ENCODE measurements around the gene TTC39C.
"Not testable (repeated sequence)": the region's sequence is repeated elsewhere in the genome, so short reads cannot be mapped to it uniquely, and the experiment has no call there.

TTC39C gene

DNA sequence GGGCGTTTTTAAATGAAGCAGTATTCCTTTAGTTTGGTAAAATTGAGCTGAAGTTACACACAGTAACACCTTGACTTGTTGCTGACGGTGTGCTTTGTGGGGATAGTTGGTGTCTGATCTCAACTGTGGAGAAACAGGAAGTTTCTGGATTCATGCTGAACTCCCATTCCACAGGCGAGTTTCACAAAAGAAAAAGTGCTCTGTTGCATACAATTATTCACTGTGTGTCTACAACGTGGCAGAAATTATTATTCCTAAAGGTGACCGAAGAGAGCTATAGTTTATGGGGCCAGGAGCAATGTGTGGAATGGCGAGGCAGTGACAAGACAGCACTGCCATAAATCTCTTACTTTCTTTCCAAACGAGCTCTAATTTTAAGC lies 123.8 kb downstream of the TTC39C start:
- no peak for DNase-seq (ENCODE audit: low read depth in 2 of 2)

DNA sequence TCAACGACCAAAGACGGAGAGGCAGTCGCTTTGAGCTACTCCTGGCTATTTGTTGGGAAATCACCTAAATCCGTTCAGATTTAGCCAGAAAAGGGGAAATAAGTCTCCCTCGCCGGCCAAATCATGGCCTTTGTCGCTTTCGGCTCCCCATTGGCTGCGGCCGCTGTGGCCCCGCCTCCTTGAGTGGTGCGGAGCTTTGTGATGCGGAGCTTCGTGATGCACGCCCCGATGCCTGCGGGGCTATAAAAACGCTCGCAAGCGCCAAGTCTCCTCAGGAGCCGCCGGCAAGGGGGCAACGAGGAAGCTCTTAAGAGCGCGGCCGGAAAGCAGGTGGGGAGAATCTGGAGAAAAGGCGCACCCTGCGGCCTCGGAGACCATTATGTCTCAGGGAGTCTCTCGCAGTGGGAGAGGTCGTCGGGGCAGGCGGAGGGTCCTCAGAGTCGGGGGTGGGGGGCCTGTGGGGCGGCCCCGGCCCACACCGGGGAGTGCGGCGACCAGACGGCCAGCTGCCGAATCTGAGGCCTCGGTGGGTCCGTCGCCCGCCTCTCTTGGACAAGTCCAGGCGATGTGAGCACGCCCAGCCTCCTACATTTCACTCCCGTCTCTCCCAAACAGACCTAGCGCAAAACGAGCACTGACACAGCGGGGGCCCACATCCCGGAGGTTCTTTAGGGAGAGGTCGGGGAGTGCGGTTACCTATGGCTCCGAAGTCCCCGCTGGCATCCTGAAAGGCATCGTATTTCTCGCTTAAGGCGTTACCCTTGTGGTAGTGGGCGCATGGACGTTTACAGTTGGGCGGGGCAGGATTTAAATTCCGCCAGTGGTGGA lies 124.4 kb downstream of the TTC39C start, which contains the start of gene CABYR:
Gene CABYR, plus strand, starts transcription at position 274 of the 828 bp plus-strand sequence. CDS start 4,053 bp downstream, outside the sequence.
- peak; percentile 39 to 64 for DNase-seq (ENCODE audit: low read depth in 2 of 2)

DNA sequence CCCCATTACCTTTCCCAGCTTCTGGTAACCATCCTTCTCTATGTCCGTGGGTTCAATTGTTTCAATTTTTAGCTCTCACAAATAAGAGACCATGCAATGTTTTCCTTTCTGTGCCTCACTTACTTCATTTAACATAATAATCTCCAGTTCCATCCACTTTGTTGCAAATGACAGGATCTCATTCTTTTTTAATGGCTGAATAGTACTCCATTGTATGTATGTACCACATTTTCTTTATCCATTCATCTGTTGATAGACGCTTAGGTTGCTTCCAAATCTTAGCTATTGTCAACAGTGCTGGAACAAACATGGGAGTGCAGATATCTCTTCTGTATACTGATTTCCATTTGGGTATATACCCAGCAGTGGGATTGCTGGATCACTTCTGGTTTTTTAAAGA lies 126.1 kb downstream of the TTC39C start:
- DNase-seq (ENCODE audit: low read depth in 2 of 2) = no peak

DNA sequence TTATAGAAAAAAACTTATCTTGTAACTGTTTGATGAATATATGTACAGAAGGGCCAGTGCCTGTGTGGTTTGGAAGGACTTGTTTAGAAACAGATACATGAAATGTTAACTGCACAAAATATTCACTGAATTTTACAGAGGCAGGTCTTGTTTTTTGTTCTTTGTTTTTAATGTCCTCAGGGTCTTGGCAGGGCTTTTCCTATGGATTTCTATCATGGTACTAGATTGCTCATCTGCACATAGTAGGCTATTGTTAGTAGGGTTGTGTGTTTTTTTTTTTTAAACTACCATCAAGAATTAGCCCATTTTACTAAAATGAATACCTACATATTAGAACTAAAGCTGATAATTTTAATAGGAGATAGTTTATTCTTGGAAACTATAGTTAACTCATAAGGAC lies 127.8 kb downstream of the TTC39C start:
- no peak for DNase-seq (ENCODE audit: low read depth in 2 of 2)

DNA sequence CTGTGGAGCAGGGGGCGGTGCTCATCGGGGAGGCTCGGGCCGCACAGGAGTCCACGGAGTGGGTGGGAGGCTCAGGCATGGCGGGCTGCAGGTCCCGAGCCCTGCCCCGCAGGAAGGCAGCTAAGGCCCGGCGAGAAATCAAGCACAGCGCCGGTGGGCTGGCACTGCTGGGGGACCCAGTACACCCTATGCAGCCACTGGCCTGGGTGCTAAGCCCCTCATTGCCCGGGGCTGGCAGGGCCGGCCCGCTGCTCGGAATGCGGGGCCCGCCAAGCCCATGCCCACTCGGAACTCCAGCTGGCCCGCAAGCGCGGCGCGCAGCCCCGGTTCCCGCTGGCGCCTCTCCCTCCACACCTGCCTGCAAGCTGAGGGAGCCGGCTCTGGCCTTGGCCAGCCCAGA lies 135.0 kb downstream of the TTC39C start:
- not testable (repeated sequence) for DNase-seq (ENCODE audit: low read depth in 2 of 2)

DNA sequence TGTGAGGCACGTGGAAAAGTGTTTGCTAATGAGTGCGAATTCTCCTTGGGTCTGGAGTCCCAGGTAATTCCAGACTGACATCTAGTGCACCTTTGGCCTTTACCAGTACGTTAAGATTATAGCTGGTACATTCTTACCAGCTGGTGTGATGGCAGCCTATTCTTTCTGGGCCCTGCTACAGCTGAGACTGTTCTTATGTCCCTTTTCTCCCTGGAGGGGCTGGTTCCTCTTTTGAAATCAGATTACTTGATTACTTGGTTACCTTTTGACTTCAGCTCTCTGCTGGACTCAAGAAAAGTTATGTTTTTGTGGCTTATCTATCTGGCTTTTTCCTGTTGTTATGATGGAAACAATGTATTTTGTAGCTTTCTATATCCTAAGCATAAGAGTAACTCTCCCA lies 138.8 kb downstream of the TTC39C start:
- DNase-seq (ENCODE audit: low read depth in 2 of 2) = no peak

DNA sequence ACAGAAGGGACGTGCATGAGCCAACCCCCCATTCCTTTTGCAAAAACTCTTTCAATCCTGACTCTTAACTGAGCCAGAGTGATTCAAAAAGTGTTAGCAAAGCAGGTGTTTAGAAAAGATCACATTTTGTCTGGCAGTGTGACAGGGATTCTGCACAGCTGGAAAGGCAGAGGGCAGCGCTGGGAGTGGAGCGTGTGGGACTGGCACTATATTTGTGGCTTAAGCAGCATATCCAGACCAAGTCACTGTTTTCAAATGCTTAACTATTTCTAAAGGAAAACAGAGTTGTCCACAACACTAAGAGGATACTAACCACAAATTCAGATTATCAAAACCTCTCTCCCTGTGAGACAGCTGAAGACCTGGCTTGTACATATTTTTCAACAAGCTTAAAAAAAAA lies 143.3 kb downstream of the TTC39C start:
- no peak for DNase-seq (ENCODE audit: low read depth in 2 of 2)

DNA sequence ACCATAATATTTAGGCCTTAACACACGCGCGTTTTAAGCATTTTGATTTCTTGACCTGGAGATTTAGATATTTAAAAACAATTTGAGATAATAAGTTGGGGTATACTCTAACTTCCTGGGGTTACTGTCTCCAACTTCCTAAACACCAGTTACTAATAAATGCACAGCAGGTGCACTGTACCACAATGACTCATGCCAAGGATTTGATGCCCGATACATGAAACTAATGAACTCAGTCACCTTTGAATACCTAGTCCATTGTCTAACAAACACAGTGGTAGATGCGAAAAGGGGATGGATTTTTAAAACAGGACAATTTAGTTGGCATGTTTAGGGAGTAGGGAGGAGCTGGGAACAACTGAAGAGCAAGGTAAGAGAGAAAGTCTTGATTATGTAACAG lies 145.5 kb downstream of the TTC39C start:
- DNase-seq (ENCODE audit: low read depth in 2 of 2) = no peak

DNA sequence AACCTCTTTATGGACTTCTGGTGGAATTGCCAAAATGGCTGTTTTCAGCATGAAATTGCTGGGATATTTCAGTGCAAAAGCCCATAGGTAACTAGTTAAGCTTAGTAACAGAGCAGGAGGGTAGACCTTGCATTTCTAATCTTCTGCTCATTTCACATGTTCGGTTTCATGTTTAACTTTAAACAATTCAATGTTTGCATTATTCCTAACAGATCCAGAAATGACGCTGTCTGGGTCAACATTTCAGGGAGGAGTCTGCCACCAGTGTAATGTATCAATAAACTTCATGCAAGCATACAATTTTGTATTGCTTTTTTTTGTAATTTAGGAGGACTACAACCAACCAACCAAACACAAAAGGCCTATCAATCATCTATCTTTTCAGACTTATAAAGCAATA lies 146.8 kb downstream of the TTC39C start:
- no peak for DNase-seq (ENCODE audit: low read depth in 2 of 2)

DNA sequence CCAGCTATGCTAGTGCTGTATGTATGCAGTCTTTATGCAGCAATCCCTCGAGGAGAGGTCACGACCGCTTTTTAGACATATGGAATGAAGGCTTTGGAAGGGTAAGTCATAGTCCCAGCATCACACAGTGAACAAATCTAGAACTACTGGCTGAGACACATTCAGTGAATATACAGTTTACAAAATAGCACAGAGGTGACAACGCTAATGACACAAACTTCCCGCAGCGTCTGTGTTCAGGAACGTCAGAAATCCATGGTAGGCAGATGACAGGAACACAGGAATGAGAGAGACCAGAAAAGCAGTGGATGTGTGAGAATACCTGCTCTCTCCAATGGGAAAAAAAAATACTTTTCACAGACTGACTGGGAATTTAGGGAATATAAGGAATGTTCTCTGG lies 153.9 kb downstream of the TTC39C start:
- no peak for DNase-seq (ENCODE audit: low read depth in 2 of 2)

DNA sequence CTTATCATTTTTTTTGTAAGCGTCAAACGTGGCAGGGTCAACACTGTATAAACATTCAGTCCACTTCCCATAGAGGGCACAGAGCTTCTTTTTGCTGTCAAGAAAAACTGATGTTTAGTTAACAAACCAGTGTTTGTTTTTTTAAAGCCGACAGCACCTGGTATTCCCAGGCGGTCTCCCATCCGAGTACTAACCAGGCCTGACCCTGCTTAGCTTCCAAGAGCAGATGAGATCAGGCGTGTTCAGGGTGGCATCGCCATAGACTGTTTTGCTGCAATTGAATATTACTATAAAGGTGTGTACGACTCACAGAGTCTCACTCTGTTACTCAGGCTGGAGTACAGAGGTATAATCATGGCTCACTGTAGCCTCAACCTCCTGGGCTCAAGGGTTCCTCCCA lies 155.8 kb downstream of the TTC39C start:
- no peak for DNase-seq (ENCODE audit: low read depth in 2 of 2)

DNA sequence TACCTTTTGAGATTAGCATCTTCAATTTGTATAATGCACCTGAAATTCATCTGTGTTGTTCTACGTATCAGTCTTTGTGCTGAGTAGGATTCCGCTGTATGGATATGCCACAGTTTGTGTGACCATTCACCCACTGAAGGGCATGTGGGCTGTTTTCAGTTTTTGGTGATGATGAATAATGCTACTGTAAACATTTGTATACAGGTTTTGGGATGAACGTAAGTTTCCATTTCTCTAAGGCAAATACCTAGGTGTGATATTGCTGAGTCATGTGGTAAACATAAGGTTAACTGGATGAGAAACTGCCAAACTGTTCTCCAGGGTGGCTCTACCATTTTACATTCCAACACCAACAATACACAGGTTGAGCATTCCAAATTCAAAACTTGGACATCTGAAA lies 159.4 kb downstream of the TTC39C start:
- no peak for DNase-seq (ENCODE audit: low read depth in 2 of 2)

DNA sequence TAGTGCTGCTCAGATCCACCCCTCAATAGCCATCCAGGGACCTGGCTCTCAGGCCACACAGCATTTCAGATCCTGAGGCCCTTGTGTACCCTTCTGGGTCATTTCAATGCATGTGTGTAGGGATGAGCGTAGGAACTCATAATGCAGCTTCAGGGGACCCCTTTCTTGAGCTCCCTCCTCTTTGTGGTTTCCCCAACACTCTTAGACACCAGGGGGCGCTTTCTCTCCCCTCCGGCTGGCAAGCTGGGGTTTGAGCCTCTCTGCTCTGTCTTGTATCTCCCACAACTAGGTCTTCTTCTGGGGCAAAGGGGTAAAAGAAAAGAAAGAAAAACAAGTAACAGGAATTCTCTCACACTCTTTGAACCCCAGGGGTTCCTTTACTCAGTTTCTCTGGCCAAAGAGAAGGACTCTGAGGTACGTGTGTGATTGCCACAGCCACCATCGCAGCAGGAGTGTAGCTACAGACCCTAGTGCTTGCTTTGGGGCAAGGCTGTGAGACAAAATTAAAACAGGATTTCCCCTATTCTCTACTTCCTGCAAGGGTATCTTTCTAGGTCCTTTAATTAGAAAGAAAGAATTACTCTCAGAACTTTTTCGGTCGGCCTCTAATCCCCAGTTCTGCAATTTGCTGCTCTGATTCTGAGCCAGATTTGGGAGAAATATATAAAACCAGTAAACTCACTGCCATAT lies 162.3 kb downstream of the TTC39C start:
- no peak for DNase-seq (ENCODE audit: low read depth in 2 of 2)

DNA sequence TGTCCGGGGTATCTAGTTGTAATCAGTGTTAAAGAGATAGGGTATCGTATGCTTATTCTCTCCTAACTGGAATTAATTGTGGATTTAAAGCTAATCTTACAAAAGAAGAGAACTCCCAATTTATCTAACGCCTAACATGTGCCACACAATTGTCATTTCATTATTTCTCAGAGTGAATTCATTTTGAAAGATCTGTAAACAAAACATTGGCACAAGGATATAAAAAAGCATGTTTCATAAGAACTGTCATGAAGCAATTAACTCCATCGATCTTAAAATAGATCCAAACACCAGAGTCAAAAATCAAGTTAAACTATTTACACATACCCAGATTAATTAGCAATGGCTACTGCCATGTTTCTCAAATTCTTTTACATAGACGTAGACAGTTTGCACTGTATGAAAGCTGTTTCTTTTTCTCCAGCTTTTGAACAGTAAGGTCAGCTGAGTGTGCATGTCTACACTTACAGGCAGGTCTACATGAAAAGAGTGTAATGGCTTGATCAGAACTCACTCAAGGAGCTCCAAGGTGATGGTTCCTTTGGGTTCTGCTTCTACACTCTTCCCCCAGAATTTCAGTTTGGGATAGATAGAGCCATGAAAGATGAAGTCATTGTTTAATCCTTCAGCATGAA lies 163.1 kb downstream of the TTC39C start:
- DNase-seq (ENCODE audit: low read depth in 2 of 2) = no peak

DNA sequence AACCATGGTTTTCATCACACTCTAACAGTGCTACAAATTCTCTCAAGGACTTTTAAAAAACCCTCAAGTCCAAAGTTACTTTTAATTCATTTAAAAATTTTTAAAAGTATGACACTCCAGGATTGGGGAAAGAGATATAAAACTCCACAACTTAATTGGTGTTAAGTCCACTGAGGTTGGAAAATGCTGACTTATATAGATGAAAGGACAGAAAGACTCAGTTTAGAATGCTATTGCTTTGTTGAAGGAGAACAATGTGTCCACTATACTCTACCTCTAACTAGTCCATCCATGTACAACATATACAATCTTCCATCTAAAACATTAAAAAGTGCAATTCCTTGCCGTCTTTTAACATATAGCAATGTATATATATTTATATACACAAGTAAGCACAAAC lies 165.5 kb downstream of the TTC39C start:
- no peak for DNase-seq (ENCODE audit: low read depth in 2 of 2)

DNA sequence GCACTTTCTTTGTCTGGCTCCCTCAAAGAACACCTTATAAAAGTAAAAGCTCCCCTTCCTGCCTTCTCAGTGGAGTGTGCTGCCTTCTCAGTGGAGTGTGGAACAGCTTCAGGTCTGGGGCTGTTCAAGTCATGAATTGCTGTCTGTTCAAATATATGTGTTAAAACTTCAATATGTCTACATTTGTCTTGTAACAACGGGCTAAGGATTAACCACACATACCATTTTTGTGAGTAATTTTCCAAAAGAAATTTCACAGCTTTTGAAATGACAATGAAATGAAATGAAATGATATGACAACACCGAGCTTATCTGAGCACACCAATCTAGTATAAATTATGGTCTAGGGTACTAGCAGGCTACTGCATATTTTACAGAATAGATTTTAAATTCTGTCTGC lies 167.3 kb downstream of the TTC39C start:
- DNase-seq (ENCODE audit: low read depth in 2 of 2) = no peak
